Activated CD4-positive, alpha-beta T cell treated with anti-CD3 and anti-CD28 coated beads, Interleukin-2, amount 50 U/mL, for 16 hours (primary cell): ENCODE data around the gene EVC.
"Not testable (repeated sequence)": the region's sequence is repeated elsewhere in the genome, so short reads cannot be mapped to it uniquely, and the experiment has no call there.

Experiments
- DNase-seq: peaks from one replicate; pipeline ENCODE4 v3.0.0-alpha.2; 2020

The EVC gene

GRCh38 chr4:5791654-5792053, 80.7 kb downstream of the EVC start:
- no peak for DNase-seq

- no peak for DNase-seq
These were observed 82.5 kb downstream of the EVC start for GRCh38 chr4:5793514-5793913.

DNA sequence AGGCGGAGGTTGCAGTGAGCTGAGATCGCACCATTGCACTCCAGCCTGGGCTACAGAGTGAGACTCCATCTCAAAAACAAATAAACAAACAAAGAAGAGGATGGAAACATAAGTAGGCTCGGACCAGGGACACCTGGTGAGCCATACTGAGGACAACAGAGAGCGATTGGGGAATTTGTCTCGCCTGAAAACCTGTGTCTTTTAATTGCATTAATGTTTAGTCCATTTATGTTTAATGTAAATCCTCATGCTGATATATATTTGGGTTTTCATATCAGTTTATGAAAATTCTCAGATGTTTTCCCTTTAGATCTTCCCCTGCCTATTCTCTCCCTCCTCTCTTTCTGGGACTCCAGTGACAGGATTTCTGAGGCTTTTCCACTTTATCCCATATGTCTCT, 84.6 kb downstream of the EVC start:
- no peak for DNase-seq

DNA sequence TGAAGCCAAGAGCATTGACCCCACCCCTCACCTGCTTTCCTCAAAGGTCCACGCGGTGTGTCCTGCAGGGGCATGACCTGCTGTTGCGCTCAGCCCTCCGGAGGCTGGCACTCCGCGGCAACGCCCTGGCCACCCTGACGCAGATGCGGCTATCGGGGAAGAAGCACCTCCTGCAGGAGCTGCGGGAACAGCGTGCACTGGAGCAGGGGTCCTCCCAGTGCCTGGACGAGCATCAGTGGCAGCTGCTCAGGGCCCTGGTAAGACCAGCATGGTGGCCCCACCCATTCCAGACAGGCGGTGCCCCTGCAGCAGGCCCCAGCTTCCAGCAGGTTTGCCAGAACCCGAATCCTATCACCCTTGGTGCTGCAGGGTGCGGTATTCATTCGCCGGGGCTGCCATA, 86.0 kb downstream of the EVC start:
- DNase-seq = no peak

GRCh38 chr4:5797866-5798265, 86.9 kb downstream of the EVC start:
- DNase-seq = no peak

- DNase-seq = no peak
These were observed 87.5 kb downstream of the EVC start for GRCh38 chr4:5798462-5798861.

GRCh38 chr4:5798946-5799345, 87.9 kb downstream of the EVC start:
- no peak for DNase-seq

DNA sequence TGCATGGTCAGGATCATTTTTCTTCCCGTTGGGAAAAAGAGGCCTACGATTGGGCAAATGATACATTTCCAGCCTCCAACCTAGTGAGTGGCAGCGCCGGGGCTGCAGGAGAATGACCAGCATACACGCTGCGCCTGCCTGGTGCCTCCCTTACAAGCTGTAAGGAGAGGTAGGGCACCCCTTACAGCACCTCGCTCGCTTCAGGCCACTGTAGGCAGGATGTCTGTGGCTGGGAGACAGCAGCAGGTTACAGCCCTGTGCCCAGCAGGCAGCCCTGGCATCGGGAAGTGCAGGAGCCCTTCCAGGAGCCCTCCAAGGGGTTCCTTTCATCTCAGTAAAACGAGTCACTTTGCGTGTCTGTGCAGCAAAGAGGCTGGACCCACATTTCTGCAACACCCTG, 88.4 kb downstream of the EVC start:
- DNase-seq = no peak

GRCh38 chr4:5800496-5800895, 89.5 kb downstream of the EVC start:
- DNase-seq = no peak

- DNase-seq = no peak
These were observed 90.7 kb downstream of the EVC start for GRCh38 chr4:5801696-5802095.

DNA sequence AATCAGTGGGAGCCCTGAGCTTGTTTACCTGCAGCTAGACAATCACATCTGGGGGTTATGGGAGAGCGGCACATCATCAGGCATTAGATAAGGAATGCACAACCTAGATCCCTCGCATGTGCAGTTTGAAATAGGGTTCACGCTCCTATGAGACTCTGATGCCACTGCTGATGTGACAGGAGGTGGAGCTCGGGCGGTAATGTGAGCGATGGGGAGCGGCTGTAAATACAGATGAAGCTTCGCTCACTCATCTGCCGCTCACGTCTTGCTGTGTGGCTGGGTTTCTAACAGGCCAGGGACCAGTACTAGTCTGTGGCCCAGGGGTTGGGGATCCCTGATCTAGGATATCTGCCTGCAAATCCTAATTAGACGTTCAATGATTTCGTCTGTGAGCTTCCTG, 91.6 kb downstream of the EVC start:
- no peak for DNase-seq

DNA sequence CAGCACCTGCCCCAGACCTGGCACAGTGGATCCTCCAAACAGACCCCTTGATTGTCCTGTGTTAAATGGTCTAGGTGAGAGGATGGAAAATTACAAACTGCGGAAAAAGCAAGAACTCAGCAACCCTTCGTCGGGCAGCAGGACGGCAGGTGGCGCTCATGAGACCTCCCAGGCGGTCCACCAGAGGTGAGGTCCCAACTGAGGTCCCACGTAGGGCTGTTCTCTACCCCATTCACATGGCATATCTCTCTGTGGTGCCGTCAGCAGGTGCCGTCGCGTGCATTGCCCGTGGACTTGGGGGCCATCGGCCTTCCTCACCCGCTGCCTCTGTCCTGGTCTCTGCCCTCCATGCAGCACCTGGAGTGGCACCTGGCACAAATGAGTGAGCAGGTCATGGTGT, 93.7 kb downstream of the EVC start:
- DNase-seq = no peak

DNA sequence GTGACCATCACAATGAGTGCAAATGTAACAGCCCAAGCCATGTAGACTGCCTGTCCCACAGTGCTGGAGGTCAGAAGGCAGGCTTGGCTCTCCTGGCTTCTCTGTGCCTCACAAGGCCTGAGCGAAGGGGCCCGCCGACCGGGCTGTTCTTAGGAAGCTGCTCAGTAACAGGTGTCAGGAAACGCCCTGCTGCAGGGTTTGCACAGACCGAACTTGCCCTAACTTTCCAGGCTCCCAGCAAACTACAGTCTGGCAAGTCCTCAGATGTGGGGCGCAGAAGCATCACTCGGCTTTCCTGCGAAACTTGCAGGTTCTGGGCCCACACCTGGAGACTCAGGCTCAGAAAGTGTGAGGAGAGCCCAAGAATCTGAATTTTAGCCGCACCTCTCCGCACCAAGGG, 94.3 kb downstream of the EVC start:
- DNase-seq = no peak

DNA sequence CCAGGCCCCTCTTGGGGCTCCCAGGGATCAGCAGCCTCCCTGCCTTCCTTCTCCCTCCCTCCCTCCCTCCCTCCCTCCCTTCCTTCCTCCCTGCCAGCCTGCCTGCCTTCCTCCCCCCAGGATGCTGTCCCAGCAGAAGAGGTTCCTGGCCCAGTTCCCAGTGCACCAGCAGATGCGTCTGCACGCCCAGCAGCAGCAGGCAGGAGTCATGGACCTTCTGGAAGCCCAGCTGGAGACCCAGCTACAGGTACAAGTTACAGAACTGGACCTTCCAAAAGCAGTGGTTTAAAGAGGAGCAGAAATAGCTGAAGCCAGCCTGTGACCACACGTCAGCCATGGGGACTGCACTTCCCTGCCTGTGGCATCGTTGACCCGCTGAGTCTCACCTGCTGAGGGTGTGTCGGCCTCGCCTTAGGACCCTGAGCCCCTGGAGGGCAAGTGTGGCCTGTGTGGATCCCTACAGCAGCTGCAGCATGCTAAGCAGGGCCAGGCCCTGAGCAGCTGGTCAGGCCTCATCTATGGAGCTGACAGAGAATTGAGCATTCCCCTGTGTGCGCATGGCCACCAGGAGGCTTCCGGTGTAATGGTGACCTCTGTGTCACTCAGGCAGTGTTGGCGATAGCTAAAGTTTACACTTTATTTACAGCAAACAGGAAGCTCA, 97.2 kb downstream of the EVC start:
- no peak for DNase-seq

- DNase-seq = no peak
These were observed 98.3 kb downstream of the EVC start for GRCh38 chr4:5809216-5809776.

- DNase-seq = no peak
These were observed 99.2 kb downstream of the EVC start for GRCh38 chr4:5810151-5810550.

GRCh38 chr4:5810770-5811430, 99.9 kb downstream of the EVC start:
- DNase-seq = no peak

- not testable (repeated sequence) for DNase-seq
These were observed 101.1 kb downstream of the EVC start for GRCh38 chr4:5812057-5812456.

DNA sequence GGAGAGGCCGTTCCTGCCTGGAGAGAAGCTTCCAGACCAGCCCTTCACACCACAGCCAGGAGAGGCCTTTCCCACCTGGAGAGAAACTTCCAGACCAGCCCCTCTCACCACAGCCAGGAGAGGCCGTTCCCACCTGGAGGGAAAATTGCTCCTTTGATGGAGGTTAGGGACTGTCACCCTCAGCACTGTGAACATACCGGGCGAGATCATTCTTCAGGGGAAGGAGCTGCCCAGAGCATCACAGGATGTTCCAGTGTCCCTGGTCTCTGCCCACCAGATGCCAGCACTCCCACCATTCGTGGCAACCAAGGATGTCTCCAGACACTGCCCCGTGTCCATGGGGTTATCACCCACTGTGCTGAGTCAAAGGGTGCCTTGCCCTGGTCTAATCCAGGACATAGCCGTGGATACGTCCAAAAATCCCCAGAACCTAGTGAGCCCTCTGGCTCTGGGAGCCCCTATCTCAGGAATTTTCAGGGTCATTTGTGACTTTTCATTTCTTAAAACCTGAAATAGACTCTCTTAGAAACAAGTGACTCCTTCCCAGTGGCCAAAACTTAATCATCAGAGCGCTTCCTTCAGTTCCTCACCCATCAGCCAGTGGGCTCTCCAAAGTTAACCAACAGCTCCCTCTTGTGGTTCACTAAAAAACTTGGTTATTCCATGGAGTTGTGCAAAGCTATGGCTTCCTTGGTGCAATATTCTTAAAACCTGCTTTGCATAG, 101.7 kb downstream of the EVC start:
- peak; percentile 66 for DNase-seq

- no peak for DNase-seq
These were observed 102.9 kb downstream of the EVC start for GRCh38 chr4:5813882-5814255.

DNA sequence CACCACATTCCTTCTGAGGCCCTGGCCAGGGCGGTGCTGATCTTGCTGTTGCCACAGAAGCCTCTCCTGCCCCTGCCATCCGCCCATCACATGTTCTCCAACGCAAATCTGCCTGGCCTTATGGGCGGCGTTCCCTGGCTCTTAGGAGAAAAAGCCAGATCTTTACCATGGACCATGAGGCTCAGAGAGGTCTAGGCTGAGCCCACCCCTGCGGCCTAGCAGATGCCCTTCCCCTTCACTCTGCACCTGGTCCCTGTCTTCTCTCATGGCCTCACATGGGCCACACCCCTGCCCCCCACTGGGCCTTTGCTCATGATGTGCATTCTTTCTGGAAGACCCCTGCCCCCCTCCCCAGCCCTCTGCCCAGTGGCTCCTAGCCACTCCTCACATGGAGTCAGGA, 103.4 kb downstream of the EVC start:
- DNase-seq = no peak

DNA sequence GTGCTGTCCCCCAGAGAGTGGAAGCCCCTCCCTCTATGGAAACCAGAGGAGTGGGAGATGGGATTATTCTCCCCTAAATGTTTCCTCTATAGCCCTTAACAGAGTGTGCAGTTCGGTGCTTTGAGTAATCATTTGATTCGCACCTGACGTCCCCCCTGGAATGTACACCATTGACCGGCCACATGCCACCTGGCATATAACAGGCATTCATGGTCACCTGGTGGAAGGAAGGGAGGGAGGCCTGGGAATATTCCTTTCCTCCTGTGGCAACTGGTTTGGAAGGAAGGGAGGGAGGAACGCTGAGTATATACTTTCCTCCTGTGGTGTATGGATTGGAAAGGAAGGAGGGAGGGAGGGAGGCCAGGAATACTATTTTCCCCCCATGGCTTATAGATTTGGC, 104.6 kb downstream of the EVC start:
- DNase-seq = no peak

DNA sequence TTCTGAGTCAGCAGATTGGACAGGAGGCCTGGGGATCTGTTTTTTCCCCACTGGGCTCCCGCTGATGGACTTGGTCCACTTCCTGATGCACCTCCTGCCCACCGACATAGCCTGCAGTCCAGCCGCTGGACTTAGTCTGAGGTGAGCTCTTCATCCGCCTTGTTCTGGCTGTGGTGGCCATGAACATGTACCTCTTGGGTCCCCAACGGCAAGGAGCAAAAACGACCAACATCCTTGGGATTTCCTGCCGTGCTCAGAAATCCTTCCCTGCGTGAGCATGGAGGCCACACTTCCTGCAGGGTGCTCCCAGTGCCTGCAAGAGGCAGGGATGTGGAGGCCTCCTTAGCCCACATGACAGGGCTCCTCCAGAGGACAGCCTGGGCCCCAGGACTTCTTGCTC, 105.1 kb downstream of the EVC start:
- DNase-seq = no peak

GRCh38 chr4:5816851-5817375, 105.9 kb downstream of the EVC start:
- DNase-seq = no peak
